Spleen (tissue), 13 donors: ENCODE measurements around the gene KLF16. TPM values are rescaled to one million over a fixed set of nuclear protein-coding genes. Genes with fewer than 3 reads are reported as not detected.

Experiments
- DNase-seq: peaks from one replicate; pipeline ENCODE4 v3.0.0-alpha.2; 2020
- H3K27ac ChIP-seq, 8 donors: fragments of 200-600 bp; sonication (generic) in 7 of 8; 1 replicate in 4 of 8; 2 replicates in 4 of 8; pipeline versions ENCODE4 v1.5.0 to v1.8.0; 2016 to 2021; ENCODE audit warnings: inconsistent platforms in 4 of 8, mild to moderate bottlenecking in 4 of 8, moderate library complexity in 1 of 8
- H3K27me3 ChIP-seq, 7 donors: fragments of 200-600 bp; sonication (generic) in 6 of 7; replicated peaks in 1 of 7; 1 replicate in 4 of 7; 2 replicates in 3 of 7; pipeline versions ENCODE4 v1.5.0 to v1.8.0; 2016 to 2021; ENCODE audit warnings: inconsistent platforms in 3 of 7, mild to moderate bottlenecking in 1 of 7
- H3K36me3 ChIP-seq, 6 donors: fragments of 200-600 bp; sonication (generic) in 5 of 6; 1 replicate in 4 of 6; 2 replicates in 2 of 6; pipeline versions ENCODE4 v1.5.0 to v1.8.0; 2016 to 2021; ENCODE audit warnings: inconsistent platforms in 2 of 6
- H3K4me1 ChIP-seq, 6 donors: fragments of 200-600 bp; sonication (generic) in 5 of 6; 1 replicate in 3 of 6; 2 replicates in 3 of 6; pipeline versions ENCODE4 v1.5.0 to v1.8.0; 2016 to 2021; ENCODE audit warnings: inconsistent platforms in 3 of 6
- H3K4me3 ChIP-seq, 8 donors: fragments of 200-600 bp; sonication (generic) in 7 of 8; 1 replicate in 4 of 8; 2 replicates in 4 of 8; pipeline versions ENCODE4 v1.5.0 to v1.8.0; 2016 to 2021; ENCODE audit warnings: inconsistent platforms in 4 of 8, mild to moderate bottlenecking in 4 of 8, moderate library complexity in 2 of 8
- H3K9me3 ChIP-seq, 8 donors: fragments of 200-600 bp; sonication (generic) in 7 of 8; 1 replicate in 4 of 8; 2 replicates in 4 of 8; pipeline versions ENCODE4 v1.5.0 to v1.8.0; 2016 to 2021; ENCODE audit warnings: inconsistent platforms in 4 of 8
- CTCF ChIP-seq, 11 experiments: fragments of 200-600 bp in 7 of 11; fragments of 450-650 bp in 4 of 11; sonication (generic) in 4 of 11; IDR thresholded peaks in 8 of 11; conservative IDR thresholded peaks in 3 of 11; 1 replicate in 7 of 11; 2 replicates in 4 of 11; pipeline versions ENCODE4 v1.4.0 to v1.8.0; 2016 to 2021; ENCODE audit warnings: antibody characterized with exemption in 11 of 11, inconsistent platforms in 4 of 11, mild to moderate bottlenecking in 1 of 11
- POLR2A ChIP-seq, 3 donors: fragments of 450-650 bp; IDR thresholded peaks; one replicate each; pipeline ENCODE4 v1.5.1; 2017; ENCODE audit warnings: antibody characterized with exemption in 3 of 3, mild to moderate bottlenecking in 1 of 3
- POLR2AphosphoS5 ChIP-seq, 3 donors: sonication (generic); formaldehyde crosslinking; IDR thresholded peaks; one replicate each; pipeline ENCODE4 v1.5.1; 2017; ENCODE audit warnings: antibody characterized with exemption in 3 of 3
- WGBS, 5 donors: extraction: QIAGEN DNeasy Blood & Tissue Kit in 3 of 5; methylation state at CpG; one replicate each; pipeline versions ENCODE4 v1.1.5 to v1.1.7; 2013 to 2018; 5-methylcytosine and 5-hydroxymethylcytosine counted together
- intact Hi-C: fragments of 100-400 bp; cut with DNase I; formaldehyde crosslinking; loops from one replicate; pipeline ENCODE4 v1.15.0; 2023; ENCODE audit warnings: low total_unique reads
- long read RNA-seq, 2 donors: transcript quantifications; one replicate each; lab custom pipeline, GENCODE V29; 2026
- polyA plus RNA-seq, 3 donors: library from polyadenylated mRNA; stranded (reverse); fragments of 200-250 nt; gene quantifications; one replicate each; pipeline ENCODE4 v1.2.1, GENCODE V29; 2013
- total RNA-seq, 7 donors: library from RNA; depleted of rRNA in 3 of 7; stranded (reverse); fragments of >200 nt in 3 of 7; fragmentation: NEBNext Ultra II Directional in 4 of 7; extraction: Animal tissue kit (Norgen Biotek cat#: 25700) in 4 of 7; gene quantifications; one replicate each; pipeline versions ENCODE4 v1.1.0 to v1.2.1, GENCODE V29; 2016 to 2021
- donor health status: healthy with polysubstance abuse.
- donor health status: DM: no; HTN: no; CAD: no; lungs with moderate emphysema.
- donor health status: DM: no; HTN: no; CAD: no.
- donor health status: Bipolar disorder and iron deficiency.
- donor health status: healthy.
- donor health status: DM: no; HTN: no; CAD: no.
- donor health status: DM: yes; HTN: yes; CAD: no.

Gene KLF16
- total RNA-seq (10 to 100 TPM; 12.9 to 39.0 (median 29.5) TPM), polyA plus RNA-seq (10 to 100 TPM in 1 of 3 donors, 1 to 10 TPM in 2; 7.1 to 19.5 (median 8.1) TPM)
- long read RNA-seq, donor 1, transcript KLF16-201 (2 exons, 2,890 nt): major isoform, 7 of 7 reads
- long read RNA-seq, donor 1, partial matches to known transcripts: 0 of 7 reads
- long read RNA-seq, donor 1, other reads (novel, unspliced or antisense): 0 of 7 reads
- long read RNA-seq, donor 2, transcript KLF16-201 (2 exons, 2,890 nt): major isoform, 5 of 5 reads
- long read RNA-seq, donor 2, partial matches to known transcripts: 0 of 5 reads
- long read RNA-seq, donor 2, other reads (novel, unspliced or antisense): 0 of 5 reads

- intact Hi-C loops: no loop called here
- peak within 1 kb of the TSS; percentile 74 to 92 (median 81) for H3K4me3 ChIP-seq
- no peaks in the 10 kb centered on the region for H3K36me3 ChIP-seq
- peaks cover 29 to 73% (median 53%) of the 10 kb centered on the region in 6 donors for H3K4me1 ChIP-seq
- TF ChIP-seq POLR2A (IDR thresholded peaks at IDR 0.05) (peak in 2 of 3 donors; percentile 32 to 80), CTCF (IDR thresholded peaks at IDR 0.05 in 8 of 11, conservative IDR thresholded peaks at IDR 0.05 in 3 of 11) (no peak), POLR2AphosphoS5 (IDR thresholded peaks at IDR 0.05) (peak in 2 of 3 donors; percentile 25 to 55)
- no peak for DNase-seq
- no peaks in the 10 kb centered on the region for H3K27me3 ChIP-seq
- WGBS, 5 donors: 0 to 1% (median 1%) methylated on average over 22 to 63 of the region's 63 CpGs; no CpG with 5 or more reads in 1 of the 5 donors
- H3K9me3 ChIP-seq: no peaks in the 10 kb centered on the region
- peak within 1 kb of the TSS; percentile 86 to 99 (median 96) for H3K27ac ChIP-seq
These were observed at the start of gene KLF16 for GRCh38 chr19:1863328-1863637. TSS of gene KLF16 (minus strand) at chr19:1863579. CDS start at chr19:1863497, 82 bp downstream.

GRCh38 chr19:1912760-1913505 lies 49.6 kb upstream of the KLF16 start:
- TF ChIP-seq CTCF (IDR thresholded peaks at IDR 0.05 in 8 of 11, conservative IDR thresholded peaks at IDR 0.05 in 3 of 11) (no peak), POLR2AphosphoS5 (IDR thresholded peaks at IDR 0.05) (peak in 2 of 3 donors; percentile 11 to 14)
- no peak for DNase-seq
- peaks cover 12 to 57% (median 24%) of the 10 kb centered on the region in 6 donors for H3K4me1 ChIP-seq
- H3K27me3 ChIP-seq: no peaks in the 10 kb centered on the region
- no peak overlapping the region for H3K27ac ChIP-seq
- WGBS, 5 donors: 96 to 98% (median 98%) methylated on average over 65 to 77 of the region's 77 CpGs
- intact Hi-C loops: no loop called here
- no peaks in the 10 kb centered on the region for H3K9me3 ChIP-seq
- peaks cover 0 to 83% (median 36%) of the 10 kb centered on the region in 6 donors for H3K36me3 ChIP-seq
- H3K4me3 ChIP-seq: no peak overlapping the region

GRCh38 chr19:1911995-1912394 lies 48.6 kb upstream of the KLF16 start:
- DNase-seq: no peak
- H3K4me3 ChIP-seq: no peak overlapping the region
- peaks cover 0 to 83% (median 31%) of the 10 kb centered on the region in 6 donors for H3K36me3 ChIP-seq
- TF ChIP-seq CTCF (IDR thresholded peaks at IDR 0.05 in 8 of 11, conservative IDR thresholded peaks at IDR 0.05 in 3 of 11): no peak
- TF ChIP-seq POLR2AphosphoS5 (IDR thresholded peaks at IDR 0.05): peak in 1 of 3 donors; percentile 35
- no peaks in the 10 kb centered on the region for H3K27me3 ChIP-seq
- peaks cover 15 to 63% (median 33%) of the 10 kb centered on the region in 6 donors for H3K4me1 ChIP-seq
- intact Hi-C loops: no loop called here
- WGBS, 5 donors: 92 to 98% (median 95%) methylated on average over 7 to 37 of the region's 37 CpGs
- no peak overlapping the region for H3K27ac ChIP-seq
- no peaks in the 10 kb centered on the region for H3K9me3 ChIP-seq

- H3K27me3 ChIP-seq: no peaks in the 10 kb centered on the region
- TF ChIP-seq POLR2A (IDR thresholded peaks at IDR 0.05) (no peak), POLR2AphosphoS5 (IDR thresholded peaks at IDR 0.05) (no peak), CTCF (IDR thresholded peaks at IDR 0.05 in 8 of 11, conservative IDR thresholded peaks at IDR 0.05 in 3 of 11) (no peak)
- H3K27ac ChIP-seq: no peak overlapping the region
- H3K4me3 ChIP-seq: no peak overlapping the region
- DNase-seq: no peak
- intact Hi-C loops: no loop called here
- H3K9me3 ChIP-seq: no peaks in the 10 kb centered on the region
- H3K36me3 ChIP-seq: peaks cover 0 to 79% (median 31%) of the 10 kb centered on the region in 6 donors
- peaks cover 15 to 66% (median 42%) of the 10 kb centered on the region in 6 donors for H3K4me1 ChIP-seq
- WGBS, 5 donors: 75 to 90% (median 86%) methylated on average over 13 of the region's 13 CpGs
These were observed 47.7 kb upstream of the KLF16 start for GRCh38 chr19:1911098-1911497.
